Measurements from ENCODE around the gene ALLC.
"Not testable (repeated sequence)": the region's sequence is repeated elsewhere in the genome, so short reads cannot be mapped to it uniquely, and the experiment has no call there.

The ALLC gene

GRCh38 chr2:3626812-3627499 lies 31.0 kb upstream of the ALLC start:
- FAIRE-seq, result no peak

GRCh38 chr2:3627500-3628100 lies 30.4 kb upstream of the ALLC start:
- FAIRE-seq, result no peak

- no peak for FAIRE-seq
Observed at GRCh38 chr2:3628241-3628679, 29.7 kb upstream of the ALLC start.

- no peak for FAIRE-seq
Observed at GRCh38 chr2:3628800-3629199, 29.2 kb upstream of the ALLC start.

GRCh38 chr2:3630631-3631030 lies 27.4 kb upstream of the ALLC start:
- no peak for FAIRE-seq

GRCh38 chr2:3631161-3631850 lies 26.7 kb upstream of the ALLC start:
- no peak for FAIRE-seq

- FAIRE-seq, result no peak
Observed at GRCh38 chr2:3631851-3632659, 25.9 kb upstream of the ALLC start.

GRCh38 chr2:3633089-3633981 lies 24.7 kb upstream of the ALLC start:
- no peak for FAIRE-seq

- no peak for FAIRE-seq
Observed at GRCh38 chr2:3633982-3634595, 23.9 kb upstream of the ALLC start.

- no peak for FAIRE-seq
Observed at GRCh38 chr2:3634596-3635121, 23.3 kb upstream of the ALLC start.

- no peak for FAIRE-seq
Observed at GRCh38 chr2:3635171-3635974, 22.6 kb upstream of the ALLC start.

- not testable (repeated sequence) for FAIRE-seq
Observed at GRCh38 chr2:3635975-3636327, 22.0 kb upstream of the ALLC start.

GRCh38 chr2:3636586-3637310 lies 21.3 kb upstream of the ALLC start:
- no peak for FAIRE-seq

- no peak for FAIRE-seq
Observed at GRCh38 chr2:3637311-3637675, 20.7 kb upstream of the ALLC start.

- no peak for FAIRE-seq
Observed at GRCh38 chr2:3637692-3638455, 20.1 kb upstream of the ALLC start.

- no peak for FAIRE-seq
Observed at GRCh38 chr2:3638456-3638810, 19.6 kb upstream of the ALLC start.

GRCh38 chr2:3639015-3639630 lies 18.9 kb upstream of the ALLC start:
- FAIRE-seq, result no peak

- no peak for FAIRE-seq
Observed at GRCh38 chr2:3639653-3640052, 18.3 kb upstream of the ALLC start.

- FAIRE-seq, result no peak
Observed at GRCh38 chr2:3641181-3641580, 16.8 kb upstream of the ALLC start.
